ENCODE measurements around the gene PPM1H. TPM values are rescaled to one million over a fixed set of nuclear protein-coding genes. Genes with fewer than 3 reads are reported as not detected.

PPM1H gene
- total RNA-seq, 1 donor from 2014 or later, result 31.0 TPM

DNA sequence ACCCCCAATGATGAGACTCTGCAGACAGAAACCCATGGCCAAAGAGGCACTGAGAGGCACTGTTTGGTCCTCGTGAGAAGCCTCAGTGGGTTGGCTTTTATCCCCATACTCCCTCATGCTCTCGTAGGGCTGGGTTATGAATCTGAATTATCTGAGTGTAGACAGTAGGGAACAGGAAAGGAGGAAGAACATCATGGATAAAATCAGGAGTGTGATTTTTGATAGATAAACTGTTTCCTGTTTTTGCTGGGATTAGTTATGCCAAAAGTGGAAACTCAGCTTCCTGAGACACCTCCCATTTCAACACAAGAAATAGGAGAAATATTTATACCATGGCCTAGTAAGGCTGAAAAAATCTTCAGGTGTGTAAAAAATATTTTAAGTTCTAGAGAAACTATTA lies 177.9 kb downstream of the PPM1H start:
- Mint-ChIP-seq H3K4me1 (ENCODE audit: unreplicated experiment) (peaks cover 39% of the 10 kb centered on the region), H3K4me3 (no peak overlapping the region), H3K27ac (no peak overlapping the region), H3K36me3 (peaks cover 18% of the 10 kb centered on the region), H3K27me3 (no peaks in the 10 kb centered on the region), H3K9me3 (peaks cover 16% of the 10 kb centered on the region)
- TF ChIP-seq, protein P1, sequence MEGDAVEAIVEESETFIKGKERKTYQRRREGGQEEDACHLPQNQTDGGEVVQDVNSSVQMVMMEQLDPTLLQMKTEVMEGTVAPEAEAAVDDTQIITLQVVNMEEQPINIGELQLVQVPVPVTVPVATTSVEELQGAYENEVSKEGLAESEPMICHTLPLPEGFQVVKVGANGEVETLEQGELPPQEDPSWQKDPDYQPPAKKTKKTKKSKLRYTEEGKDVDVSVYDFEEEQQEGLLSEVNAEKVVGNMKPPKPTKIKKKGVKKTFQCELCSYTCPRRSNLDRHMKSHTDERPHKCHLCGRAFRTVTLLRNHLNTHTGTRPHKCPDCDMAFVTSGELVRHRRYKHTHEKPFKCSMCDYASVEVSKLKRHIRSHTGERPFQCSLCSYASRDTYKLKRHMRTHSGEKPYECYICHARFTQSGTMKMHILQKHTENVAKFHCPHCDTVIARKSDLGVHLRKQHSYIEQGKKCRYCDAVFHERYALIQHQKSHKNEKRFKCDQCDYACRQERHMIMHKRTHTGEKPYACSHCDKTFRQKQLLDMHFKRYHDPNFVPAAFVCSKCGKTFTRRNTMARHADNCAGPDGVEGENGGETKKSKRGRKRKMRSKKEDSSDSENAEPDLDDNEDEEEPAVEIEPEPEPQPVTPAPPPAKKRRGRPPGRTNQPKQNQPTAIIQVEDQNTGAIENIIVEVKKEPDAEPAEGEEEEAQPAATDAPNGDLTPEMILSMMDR (conservative IDR thresholded peaks at IDR 0.05), result no peak
- DNase-seq (ENCODE audit: extremely low spot score, unreplicated experiment), result no peak

DNA sequence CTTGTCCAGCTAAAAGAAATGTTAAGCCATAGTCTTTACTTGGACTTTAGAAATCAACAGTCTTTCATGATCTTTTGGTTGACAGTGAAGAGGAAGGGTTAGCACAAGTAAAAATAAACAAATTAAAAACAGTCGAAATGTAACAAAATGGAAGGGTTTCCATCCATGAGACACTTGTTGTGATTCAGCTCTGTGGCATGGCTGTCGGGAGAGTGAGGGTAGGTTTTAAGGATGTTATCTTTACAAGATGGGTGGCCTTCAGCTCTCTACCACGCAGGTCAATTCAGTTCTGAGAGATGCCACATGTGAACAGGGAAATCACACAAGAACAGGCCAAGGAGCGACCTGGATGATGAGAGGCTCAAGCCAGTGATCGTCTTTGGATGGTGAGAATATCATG lies 180.2 kb downstream of the PPM1H start:
- no peak for DNase-seq (ENCODE audit: extremely low spot score, unreplicated experiment)
- Mint-ChIP-seq H3K9me3 (peaks cover 12% of the 10 kb centered on the region), H3K36me3 (peaks cover 14% of the 10 kb centered on the region), H3K27ac (no peak overlapping the region), H3K4me1 (ENCODE audit: unreplicated experiment) (peaks cover 22% of the 10 kb centered on the region), H3K4me3 (no peak overlapping the region), H3K27me3 (no peaks in the 10 kb centered on the region)
- TF ChIP-seq, protein P1 (conservative IDR thresholded peaks at IDR 0.05), result no peak

DNA sequence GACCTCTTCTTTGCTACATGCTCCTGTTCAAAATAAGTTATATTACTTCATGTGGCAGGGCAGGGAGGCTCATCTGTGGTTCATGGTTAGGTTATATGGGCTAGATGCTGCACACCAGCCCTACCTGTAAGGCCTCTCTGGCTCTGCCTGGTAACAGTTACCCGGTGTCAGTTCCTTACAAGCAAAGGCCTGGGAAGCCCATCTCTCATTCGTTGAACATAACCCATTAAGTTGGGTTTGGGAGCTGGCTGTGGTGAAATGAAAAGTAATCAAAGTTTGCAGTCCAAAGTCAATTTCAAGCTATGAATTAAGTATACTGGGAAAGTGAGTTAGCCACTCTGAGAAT lies 183.2 kb downstream of the PPM1H start:
- Mint-ChIP-seq H3K9me3 (peaks cover 6% of the 10 kb centered on the region), H3K4me1 (ENCODE audit: unreplicated experiment) (no peaks in the 10 kb centered on the region), H3K27ac (no peak overlapping the region), H3K36me3 (peaks cover 6% of the 10 kb centered on the region), H3K4me3 (no peak overlapping the region), H3K27me3 (no peaks in the 10 kb centered on the region)
- DNase-seq (ENCODE audit: extremely low spot score, unreplicated experiment), result no peak
- TF ChIP-seq, protein P1 (conservative IDR thresholded peaks at IDR 0.05), result no peak

DNA sequence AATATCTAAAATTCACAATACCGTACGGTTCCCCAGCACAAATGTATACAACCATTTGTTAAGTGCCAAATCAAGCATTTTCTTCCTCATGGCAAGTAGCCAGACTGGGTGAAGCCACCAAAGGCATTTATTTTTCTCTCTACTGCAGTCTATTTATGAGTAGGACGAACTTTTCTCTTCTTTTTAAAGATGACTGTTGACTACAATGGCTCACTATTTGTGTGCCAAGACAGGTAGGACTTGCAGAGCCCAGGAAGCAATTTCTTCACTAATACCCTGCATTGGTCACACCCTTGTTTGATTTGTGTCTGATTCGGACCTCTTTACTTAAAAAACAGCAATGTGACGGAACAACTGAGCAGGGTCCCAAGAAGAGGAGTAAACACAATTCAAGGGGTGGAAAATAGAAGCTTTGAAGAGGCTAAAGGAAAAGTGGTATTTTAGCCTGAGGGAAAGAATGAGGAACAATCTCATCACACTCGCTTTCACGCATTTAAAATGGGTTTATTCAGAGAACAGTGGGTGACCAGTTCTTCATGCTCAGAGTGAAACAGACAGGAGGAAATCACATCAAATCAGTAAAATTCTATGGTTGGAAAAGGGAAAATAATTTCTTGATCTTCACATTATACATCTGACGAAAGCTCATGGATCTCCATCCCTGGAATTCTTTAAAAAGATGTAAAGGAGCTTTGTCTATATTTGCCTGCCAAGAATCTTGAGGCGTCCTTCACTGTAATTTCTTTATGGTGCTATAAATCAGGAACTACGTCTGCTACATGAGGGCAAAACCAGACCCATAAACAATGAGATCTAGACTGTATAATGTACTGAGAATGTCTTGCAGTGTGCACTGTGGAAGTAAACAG lies 183.8 kb downstream of the PPM1H start:
- H3K36me3 Mint-ChIP-seq, result peaks cover 6% of the 10 kb centered on the region
- H3K4me3 Mint-ChIP-seq, result no peak overlapping the region
- H3K4me1 Mint-ChIP-seq (ENCODE audit: unreplicated experiment), result no peaks in the 10 kb centered on the region
- peaks cover 6% of the 10 kb centered on the region for H3K9me3 Mint-ChIP-seq
- DNase-seq (ENCODE audit: extremely low spot score, unreplicated experiment), result no peak
- H3K27ac Mint-ChIP-seq, result no peak overlapping the region
- TF ChIP-seq, protein P1 (conservative IDR thresholded peaks at IDR 0.05), result no peak
- no peaks in the 10 kb centered on the region for H3K27me3 Mint-ChIP-seq

DNA sequence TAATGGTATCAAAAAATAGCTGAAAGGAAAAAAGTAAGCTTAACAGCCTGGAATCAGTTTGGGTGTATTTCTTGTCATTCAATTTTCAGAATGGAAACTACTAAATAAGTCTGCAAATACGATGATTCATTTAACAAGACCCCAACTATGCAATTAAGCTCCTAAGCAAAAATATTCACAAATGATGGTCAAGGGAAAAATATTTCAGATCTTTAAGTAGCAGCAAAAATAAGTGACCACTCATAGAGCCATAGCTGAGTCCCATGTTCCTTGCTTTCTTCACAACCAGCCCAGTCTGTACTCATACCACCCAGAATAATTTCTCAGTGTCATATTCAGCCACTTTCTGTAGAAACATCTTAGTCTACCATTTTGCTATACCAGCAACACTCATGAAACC lies 185.4 kb downstream of the PPM1H start:
- Mint-ChIP-seq H3K4me3 (no peak overlapping the region), H3K9me3 (peaks cover 6% of the 10 kb centered on the region), H3K36me3 (peaks cover 6% of the 10 kb centered on the region), H3K27me3 (no peaks in the 10 kb centered on the region), H3K27ac (no peak overlapping the region), H3K4me1 (ENCODE audit: unreplicated experiment) (no peaks in the 10 kb centered on the region)
- TF ChIP-seq, protein P1 (conservative IDR thresholded peaks at IDR 0.05), result no peak
- DNase-seq (ENCODE audit: extremely low spot score, unreplicated experiment), result no peak
